HCT116 (cell line): ENCODE measurements around the gene GALNT17. TPM values are rescaled to one million over a fixed set of nuclear protein-coding genes. Genes with fewer than 3 reads are reported as not detected.

Experiments used
- ATAC-seq: fragments of 200-7000 bp; cut with Tn5 transposase; 2 replicates; pipeline ENCODE4 v1.9.1; 2020; ENCODE audit warnings: mild to moderate bottlenecking, moderate library complexity
- BruUV-seq: library from RNA; stranded (reverse); fragments of 400-500 nt; replicated peaks from 2 replicates; lab custom pipeline; 2021; lab: Mats Ljungman, UMichigan
- CTCF ChIA-PET: fragments of 300-600 bp; sonication (Branson Sonifier 250); formaldehyde crosslinking; loops from one replicate; lab custom pipeline; 2021; ENCODE audit warnings: antibody characterized with exemption; lab: Charles Lee
- POLR2A ChIA-PET: fragments of 300-600, 350-600 bp; sonication (Branson Sonifier 250); formaldehyde crosslinking; loops from one replicate; lab custom pipeline; 2021; ENCODE audit warnings: antibody characterized with exemption; lab: Charles Lee
- RAD21 ChIA-PET, 2 experiments: fragments of 300-600 bp; sonication (Branson Sonifier 250); formaldehyde crosslinking; loops; one replicate each; lab custom pipeline; 2023; ENCODE audit warnings: low total read pairs in 2 of 2; ENCODE audit not compliant: uncharacterized antibody in 2 of 2, unreplicated experiment in 2 of 2, low non-redundant PET in 1 of 2; lab: Charles Lee
- DNase-seq: peaks from one replicate; pipeline ENCODE4 v3.0.0-alpha.2; 2010; ENCODE audit warnings: low read depth, low spot score
- H2AFZ ChIP-seq: fragments of 200-600 bp; shearing (Covaris generic), sonication (generic); 2 replicates; pipeline ENCODE4 v1.6.1; 2017; ENCODE audit warnings: low read depth, mixed run types, mixed read lengths, antibody characterized with exemption, low read length; ENCODE audit not compliant: poor library complexity, severe bottlenecking
- H3K27ac ChIP-seq: 2 replicates; pipeline ENCODE4 v1.5.1; 2012; ENCODE audit warnings: low read depth, low read length
- H3K27me3 ChIP-seq: fragments of 200-600 bp; sonication (generic); 2 replicates; pipeline ENCODE4 v1.6.1; 2016; ENCODE audit warnings: mixed run types, low read length, mixed read lengths; ENCODE audit not compliant: insufficient read depth
- H3K36me3 ChIP-seq, 2 experiments: fragments of 200-500 bp in 1 of 2; fragments of 200-600 bp in 1 of 2; sonication (Bioruptor generic) in 1 of 2; sonication (generic) in 1 of 2; 2 replicates each; pipeline versions ENCODE4 v1.5.1 to v1.6.1; 2014 to 2016; ENCODE audit warnings: low read length in 2 of 2, inconsistent platforms in 1 of 2, mixed read lengths in 1 of 2, mixed run types in 1 of 2; ENCODE audit not compliant: insufficient read depth in 2 of 2, control insufficient read depth in 1 of 2
- H3K4me1 ChIP-seq, 2 experiments: fragments of 200-600 bp in 1 of 2; sonication (generic) in 1 of 2; 2 replicates each; pipeline versions ENCODE4 v1.5.1 to v1.6.1; 2012 to 2017; ENCODE audit warnings: low read length in 2 of 2, inconsistent platforms in 1 of 2, mild to moderate bottlenecking in 1 of 2, mixed read lengths in 1 of 2, mixed run types in 1 of 2, moderate library complexity in 1 of 2; ENCODE audit not compliant: insufficient read depth in 2 of 2, control insufficient read depth in 1 of 2
- H3K4me2 ChIP-seq: fragments of 200-600 bp; sonication (generic); 2 replicates; pipeline ENCODE4 v1.6.1; 2017; ENCODE audit warnings: mixed run types, low read length, mixed read lengths
- H3K4me3 ChIP-seq, 2 experiments: fragments of 200-600 bp in 1 of 2; sonication (generic) in 1 of 2; replicated peaks in 1 of 2; 2 replicates each; pipeline ENCODE4 v1.5.1; 2011 to 2016; ENCODE audit warnings: low read length in 2 of 2, control low read depth in 1 of 2, low read depth in 1 of 2, mild to moderate bottlenecking in 1 of 2, mixed read lengths in 1 of 2, mixed run types in 1 of 2
- H3K79me2 ChIP-seq: fragments of 200-600 bp; sonication (generic); 2 replicates; pipeline ENCODE4 v1.6.1; 2017; ENCODE audit warnings: mild to moderate bottlenecking, mixed run types, low read length, moderate library complexity, mixed read lengths; ENCODE audit not compliant: insufficient read depth
- H3K9ac ChIP-seq: fragments of 200-600 bp; sonication (generic); 2 replicates; pipeline ENCODE4 v1.6.1; 2016; ENCODE audit warnings: low read length, mixed read lengths
- H3K9me2 ChIP-seq: fragments of 200-600 bp; sonication (generic), shearing (Covaris generic); 2 replicates; pipeline ENCODE4 v1.6.1; 2017; ENCODE audit warnings: mixed run types, mild to moderate bottlenecking, moderate library complexity; ENCODE audit not compliant: insufficient read depth
- H3K9me3 ChIP-seq, 2 experiments: fragments of 200-500 bp in 1 of 2; fragments of 200-600 bp in 1 of 2; sonication (Bioruptor generic) in 1 of 2; sonication (generic) in 1 of 2; 2 replicates each; pipeline ENCODE4 v1.6.1; 2014 to 2017; ENCODE audit warnings: low read length in 2 of 2, mixed read lengths in 2 of 2, inconsistent platforms in 1 of 2, low read depth in 1 of 2, mild to moderate bottlenecking in 1 of 2, mixed run types in 1 of 2, moderate library complexity in 1 of 2; ENCODE audit not compliant: control insufficient read depth in 1 of 2, insufficient read depth in 1 of 2
- H4K20me1 ChIP-seq: fragments of 200-600 bp; sonication (generic), shearing (Covaris generic); 2 replicates; pipeline ENCODE4 v1.6.1; 2017; ENCODE audit warnings: mixed run types, mild to moderate bottlenecking, moderate library complexity; ENCODE audit not compliant: insufficient read depth
- ATF3 ChIP-seq: IDR thresholded peaks from 2 replicates; pipeline ENCODE4 v1.6.1; 2012
- CEBPB ChIP-seq: IDR thresholded peaks from 2 replicates; pipeline ENCODE4 v1.6.1; 2012; ENCODE audit warnings: low read depth
- CTCF ChIP-seq, 3 experiments: fragments of 200-600 bp in 1 of 3; sonication (generic) in 1 of 3; IDR thresholded peaks in 2 of 3; conservative IDR thresholded peaks in 1 of 3; 2 replicates each; pipeline ENCODE4 v1.5.1; 2012 to 2017; ENCODE audit warnings: low read depth in 2 of 3, low read length in 2 of 3, antibody characterized with exemption in 1 of 3, borderline replicate concordance in 1 of 3, control low read depth in 1 of 3, mild to moderate bottlenecking in 1 of 3, mixed read lengths in 1 of 3, mixed run types in 1 of 3, moderate library complexity in 1 of 3; ENCODE audit not compliant: insufficient read depth in 1 of 3
- EGR1 ChIP-seq: IDR thresholded peaks from 2 replicates; pipeline ENCODE4 v1.6.1; 2012; ENCODE audit warnings: low read depth
- ELF1 ChIP-seq: IDR thresholded peaks from 2 replicates; pipeline ENCODE4 v1.6.1; 2012; ENCODE audit warnings: low read depth, borderline replicate concordance
- EZH2 ChIP-seq: fragments of 200-600 bp; sonication (generic); IDR thresholded peaks from 2 replicates; pipeline ENCODE4 v1.6.1; 2017; ENCODE audit warnings: antibody characterized with exemption, mixed run types
- FOSL1 ChIP-seq: IDR thresholded peaks from 2 replicates; pipeline ENCODE4 v1.6.1; 2012; ENCODE audit warnings: low read depth
- JUND ChIP-seq: IDR thresholded peaks from 2 replicates; pipeline ENCODE4 v1.6.1; 2012
- MAX ChIP-seq: IDR thresholded peaks from 2 replicates; pipeline ENCODE4 v1.6.1; 2012
- REST ChIP-seq: IDR thresholded peaks from 2 replicates; pipeline ENCODE4 v1.6.1; 2012; ENCODE audit warnings: low read depth
- SIN3A ChIP-seq: IDR thresholded peaks from 2 replicates; pipeline ENCODE4 v1.6.1; 2012; ENCODE audit warnings: low read depth
- SP1 ChIP-seq: IDR thresholded peaks from 2 replicates; pipeline ENCODE4 v1.6.1; 2012; ENCODE audit warnings: low read depth
- SRF ChIP-seq: IDR thresholded peaks from 2 replicates; pipeline ENCODE4 v1.6.1; 2012; ENCODE audit warnings: low read depth
- TCF7L2 ChIP-seq: IDR thresholded peaks from 2 replicates; pipeline ENCODE4 v1.7.0; 2011; ENCODE audit warnings: borderline replicate concordance, inconsistent platforms; ENCODE audit not compliant: insufficient read depth, insufficient read length; ENCODE audit errors: extremely low read depth
- YY1 ChIP-seq: IDR thresholded peaks from 2 replicates; pipeline ENCODE4 v1.6.1; 2011; ENCODE audit warnings: low read length, low read depth, moderate library complexity, mild to moderate bottlenecking; ENCODE audit not compliant: insufficient replicate concordance; ENCODE audit errors: extremely low read depth
- ZFX ChIP-seq: fragments of 450-650 bp; IDR thresholded peaks from 2 replicates; pipeline ENCODE4 v1.6.1; 2017
- intact Hi-C: fragments of 100-400 bp; cut with micrococcal nuclease; formaldehyde crosslinking; loops from 2 replicates; pipeline ENCODE4 v1.10.0; 2022
- total RNA-seq: library from RNA; stranded (reverse); gene quantifications from one replicate; pipeline ENCODE4 v1.2.1, GENCODE V29; 2021; ENCODE audit not compliant: unreplicated experiment

Gene GALNT17
- total RNA-seq, 1 experiment from 2014 or later = not detected

- TF ChIP-seq REST (no peak), ATF3 (no peak), EZH2 (no peak)
These were observed 231.3 kb downstream of the GALNT17 start (continued) for GRCh38 chr7:71363223-71363622.

GRCh38 chr7:71363627-71364026, 231.7 kb downstream of the GALNT17 start:
- DNase-seq = no peak
- H3K27me3 ChIP-seq = no peaks in the 10 kb centered on the region
- no peaks in the 10 kb centered on the region for H3K4me1 ChIP-seq
- no peak overlapping the region for H3K4me2 ChIP-seq
- no peak overlapping the region for H2AFZ ChIP-seq
- CTCF ChIA-PET = no interaction called here
- no peaks in the 10 kb centered on the region for H3K36me3 ChIP-seq
- RAD21 ChIA-PET = no interaction called here
- intact Hi-C loops = no loop called here
- H3K9ac ChIP-seq = no peak overlapping the region
- H3K27ac ChIP-seq = no peak overlapping the region
- no peaks in the 10 kb centered on the region for H4K20me1 ChIP-seq
- ATAC-seq = no peak
- H3K9me2 ChIP-seq = no peaks in the 10 kb centered on the region
- no peak overlapping the region for H3K4me3 ChIP-seq
- BruUV-seq = no TSS peak
- no peaks in the 10 kb centered on the region for H3K79me2 ChIP-seq
- POLR2A ChIA-PET = no interaction called here
- H3K9me3 ChIP-seq = peaks cover 4 to 22% of the 10 kb centered on the region in 2 experiments; a peak in 2 of 4 replicates
- no peak for TF ChIP-seq CEBPB
- no peak for TF ChIP-seq SP1
- no peak for TF ChIP-seq YY1
- no peak for TF ChIP-seq SRF
- no peak for TF ChIP-seq ATF3
- no peak for TF ChIP-seq MAX
- TF ChIP-seq ZFX = no peak
- no peak for TF ChIP-seq JUND
- TF ChIP-seq CTCF (IDR thresholded peaks at IDR 0.05 in 2 of 3, conservative IDR thresholded peaks at IDR 0.05 in 1 of 3; ENCODE audit: borderline replicate concordance in 1 of 3, insufficient read depth in 1 of 3, low read depth in 2 of 3, low read length in 2 of 3) = no peak
- no peak for TF ChIP-seq REST
- TF ChIP-seq SIN3A = no peak
- TF ChIP-seq ELF1 = no peak
- TF ChIP-seq TCF7L2 = no peak
- TF ChIP-seq FOSL1 = no peak
- no peak for TF ChIP-seq EGR1
